Transverse colon (tissue), 4 donors: ENCODE results near the gene ARAP2.

Experiments used
- EP300 ChIP-seq: sonication (generic); formaldehyde crosslinking; IDR thresholded peaks from one replicate; pipeline ENCODE4 v1.6.1; 2017; ENCODE audit warnings: antibody characterized with exemption, low read depth
- POLR2A ChIP-seq: fragments of 450-650 bp; IDR thresholded peaks from one replicate; pipeline ENCODE4 v1.6.1; 2016; ENCODE audit warnings: antibody characterized with exemption, mild to moderate bottlenecking, moderate library complexity
- POLR2AphosphoS5 ChIP-seq, 3 donors: sonication (generic); formaldehyde crosslinking; IDR thresholded peaks; one replicate each; pipeline ENCODE4 v1.6.1; 2016; ENCODE audit warnings: antibody characterized with exemption in 3 of 3
- TF ChIP-seq, protein P1 (sequence below), 5 experiments: fragments of 200-600 bp in 3 of 5; fragments of 450-650 bp in 2 of 5; sonication (generic) in 3 of 5; IDR thresholded peaks; 1 replicate in 2 of 5; 2 replicates in 3 of 5; pipeline ENCODE4 v1.5.1; 2016 to 2017; ENCODE audit warnings: antibody characterized with exemption in 5 of 5, inconsistent platforms in 3 of 5, mild to moderate bottlenecking in 2 of 5, moderate library complexity in 1 of 5

DNA sequence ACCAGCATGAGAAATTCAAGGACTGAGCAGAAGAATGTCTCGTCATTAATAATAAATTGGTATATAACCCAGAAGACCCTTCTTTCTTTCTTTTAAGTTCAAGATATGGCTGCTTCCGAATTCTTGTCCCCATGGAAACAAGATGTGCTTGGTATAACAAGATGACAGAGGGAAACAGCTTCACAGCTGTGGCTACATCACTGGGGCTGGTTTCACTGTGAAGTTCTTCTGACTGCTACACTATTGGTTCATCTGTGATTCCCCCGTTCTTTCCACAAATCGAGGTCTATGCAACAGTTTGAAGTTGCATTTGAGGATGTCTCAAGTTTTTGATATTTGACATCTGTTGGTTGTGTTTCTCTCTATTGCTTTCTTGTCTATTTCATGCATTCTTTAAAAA is 24.8 kb upstream of the ARAP2 start:
- TF ChIP-seq POLR2A (no peak), POLR2AphosphoS5 (IDR thresholded peaks at IDR 0.05) (no peak), EP300 (no peak)
- TF ChIP-seq, protein P1, sequence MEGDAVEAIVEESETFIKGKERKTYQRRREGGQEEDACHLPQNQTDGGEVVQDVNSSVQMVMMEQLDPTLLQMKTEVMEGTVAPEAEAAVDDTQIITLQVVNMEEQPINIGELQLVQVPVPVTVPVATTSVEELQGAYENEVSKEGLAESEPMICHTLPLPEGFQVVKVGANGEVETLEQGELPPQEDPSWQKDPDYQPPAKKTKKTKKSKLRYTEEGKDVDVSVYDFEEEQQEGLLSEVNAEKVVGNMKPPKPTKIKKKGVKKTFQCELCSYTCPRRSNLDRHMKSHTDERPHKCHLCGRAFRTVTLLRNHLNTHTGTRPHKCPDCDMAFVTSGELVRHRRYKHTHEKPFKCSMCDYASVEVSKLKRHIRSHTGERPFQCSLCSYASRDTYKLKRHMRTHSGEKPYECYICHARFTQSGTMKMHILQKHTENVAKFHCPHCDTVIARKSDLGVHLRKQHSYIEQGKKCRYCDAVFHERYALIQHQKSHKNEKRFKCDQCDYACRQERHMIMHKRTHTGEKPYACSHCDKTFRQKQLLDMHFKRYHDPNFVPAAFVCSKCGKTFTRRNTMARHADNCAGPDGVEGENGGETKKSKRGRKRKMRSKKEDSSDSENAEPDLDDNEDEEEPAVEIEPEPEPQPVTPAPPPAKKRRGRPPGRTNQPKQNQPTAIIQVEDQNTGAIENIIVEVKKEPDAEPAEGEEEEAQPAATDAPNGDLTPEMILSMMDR (IDR thresholded peaks at IDR 0.05) = no peak
